RWPE2 (cell line): ENCODE results near the gene PXMP4.
"Not testable (repeated sequence)": the region's sequence is repeated elsewhere in the genome, so short reads cannot be mapped to it uniquely, and the experiment has no call there.

ENCODE experiments used
- ATAC-seq: fragments of 200-7000 bp; cut with Tn5 transposase; 3 replicates; pipeline ENCODE4 v1.9.1; 2021; ENCODE audit warnings: low read depth
- DNase-seq: peaks from one replicate; pipeline ENCODE4 v3.0.0-alpha.2; 2020; ENCODE audit warnings: low spot score
- H3K27ac ChIP-seq: fragments of 450-650 bp; 2 replicates; pipeline ENCODE4 v1.5.1; 2017; ENCODE audit warnings: mild to moderate bottlenecking; ENCODE audit not compliant: poor library complexity, severe bottlenecking
- H3K27me3 ChIP-seq: fragments of 250-450 bp; sonication (Bioruptor Pico); 2 replicates; pipeline ENCODE4 v1.5.1; 2021; ENCODE audit warnings: mild to moderate bottlenecking, moderate library complexity; ENCODE audit not compliant: insufficient read depth, poor library complexity, severe bottlenecking
- H3K36me3 ChIP-seq: fragments of 250-450 bp; sonication (Bioruptor Pico); 2 replicates; pipeline ENCODE4 v1.5.1; 2020; ENCODE audit warnings: low read depth, mild to moderate bottlenecking, moderate library complexity
- H3K4me1 ChIP-seq: fragments of 250-450 bp; sonication (Bioruptor Pico); 2 replicates; pipeline ENCODE4 v1.5.1; 2021; ENCODE audit warnings: mild to moderate bottlenecking, moderate library complexity; ENCODE audit not compliant: insufficient read depth, poor library complexity, severe bottlenecking
- H3K4me3 ChIP-seq: fragments of 250-450 bp; sonication (Bioruptor Pico); 2 replicates; pipeline ENCODE4 v1.5.1; 2021; ENCODE audit warnings: mild to moderate bottlenecking, moderate library complexity; ENCODE audit not compliant: severe bottlenecking
- H3K9me3 ChIP-seq: fragments of 250-450 bp; sonication (Bioruptor Pico); 2 replicates; pipeline ENCODE4 v1.5.1; 2021; ENCODE audit warnings: mild to moderate bottlenecking, moderate library complexity; ENCODE audit not compliant: severe bottlenecking
- TF ChIP-seq, protein P1 (sequence below): fragments of 450-650 bp; IDR thresholded peaks from one replicate; pipeline ENCODE4 v1.5.1; 2017; ENCODE audit warnings: mild to moderate bottlenecking, moderate library complexity; ENCODE audit not compliant: poor library complexity, severe bottlenecking

Gene PXMP4

DNA sequence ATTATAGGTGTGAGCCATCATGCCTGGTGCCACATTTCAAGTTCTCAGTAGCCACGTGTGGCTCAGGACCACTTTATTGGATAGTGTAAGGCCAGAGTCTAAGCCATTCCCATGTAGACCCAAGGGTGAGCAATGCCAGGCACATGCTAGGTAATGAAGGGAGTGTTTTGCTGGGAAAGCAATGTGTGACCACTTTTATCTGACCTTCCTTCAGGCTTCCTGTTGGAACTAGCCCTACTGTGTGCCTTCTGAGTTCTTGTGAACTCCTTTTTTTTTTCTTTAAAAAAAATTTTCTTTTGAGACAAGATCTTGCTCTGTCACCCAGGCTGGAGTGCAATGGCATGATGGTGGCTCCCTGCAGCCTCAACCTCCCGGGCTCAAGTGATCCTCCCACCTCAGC lies 45.0 kb upstream of the PXMP4 start:
- TF ChIP-seq, protein P1, sequence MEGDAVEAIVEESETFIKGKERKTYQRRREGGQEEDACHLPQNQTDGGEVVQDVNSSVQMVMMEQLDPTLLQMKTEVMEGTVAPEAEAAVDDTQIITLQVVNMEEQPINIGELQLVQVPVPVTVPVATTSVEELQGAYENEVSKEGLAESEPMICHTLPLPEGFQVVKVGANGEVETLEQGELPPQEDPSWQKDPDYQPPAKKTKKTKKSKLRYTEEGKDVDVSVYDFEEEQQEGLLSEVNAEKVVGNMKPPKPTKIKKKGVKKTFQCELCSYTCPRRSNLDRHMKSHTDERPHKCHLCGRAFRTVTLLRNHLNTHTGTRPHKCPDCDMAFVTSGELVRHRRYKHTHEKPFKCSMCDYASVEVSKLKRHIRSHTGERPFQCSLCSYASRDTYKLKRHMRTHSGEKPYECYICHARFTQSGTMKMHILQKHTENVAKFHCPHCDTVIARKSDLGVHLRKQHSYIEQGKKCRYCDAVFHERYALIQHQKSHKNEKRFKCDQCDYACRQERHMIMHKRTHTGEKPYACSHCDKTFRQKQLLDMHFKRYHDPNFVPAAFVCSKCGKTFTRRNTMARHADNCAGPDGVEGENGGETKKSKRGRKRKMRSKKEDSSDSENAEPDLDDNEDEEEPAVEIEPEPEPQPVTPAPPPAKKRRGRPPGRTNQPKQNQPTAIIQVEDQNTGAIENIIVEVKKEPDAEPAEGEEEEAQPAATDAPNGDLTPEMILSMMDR: no peak
- Histone ChIP-seq H3K9me3 (no peaks in the 10 kb centered on the region), H3K36me3 (no peaks in the 10 kb centered on the region), H3K27me3 (no peaks in the 10 kb centered on the region), H3K4me1 (no peaks in the 10 kb centered on the region), H3K27ac (no peak overlapping the region), H3K4me3 (no peak overlapping the region)
- ATAC-seq: no peak
- no peak for DNase-seq

DNA sequence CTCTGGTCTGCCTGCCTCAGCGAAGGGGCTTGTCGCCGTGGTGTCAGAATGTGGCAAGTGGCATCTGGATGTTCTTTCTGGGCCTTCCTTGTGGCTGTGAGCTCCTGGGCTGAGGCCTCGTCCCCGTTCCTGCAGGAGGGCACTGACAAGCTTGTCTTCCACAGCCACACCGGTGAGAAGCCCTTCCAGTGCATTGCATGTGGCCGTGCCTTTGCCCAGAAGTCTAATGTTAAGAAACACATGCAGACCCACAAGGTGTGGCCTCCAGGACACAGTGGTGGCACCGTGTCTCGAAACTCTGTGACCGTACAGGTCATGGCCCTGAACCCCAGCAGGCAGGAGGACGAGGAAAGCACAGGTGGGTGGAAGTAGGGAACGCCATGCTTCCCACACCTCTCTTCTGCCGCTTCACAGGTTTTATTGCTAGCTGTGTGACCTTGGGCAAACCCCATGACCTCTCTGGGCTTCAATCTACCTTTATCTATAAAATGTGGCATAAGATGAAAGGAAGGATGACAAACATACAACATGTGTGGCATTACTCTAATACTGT lies 41.7 kb upstream of the PXMP4 start:
- Histone ChIP-seq H3K27ac (no peak overlapping the region), H3K4me1 (no peaks in the 10 kb centered on the region), H3K36me3 (no peaks in the 10 kb centered on the region), H3K27me3 (no peaks in the 10 kb centered on the region), H3K4me3 (no peak overlapping the region), H3K9me3 (no peaks in the 10 kb centered on the region)
- TF ChIP-seq, protein P1: no peak
- peak; percentile 76 for DNase-seq
- ATAC-seq: no peak

DNA sequence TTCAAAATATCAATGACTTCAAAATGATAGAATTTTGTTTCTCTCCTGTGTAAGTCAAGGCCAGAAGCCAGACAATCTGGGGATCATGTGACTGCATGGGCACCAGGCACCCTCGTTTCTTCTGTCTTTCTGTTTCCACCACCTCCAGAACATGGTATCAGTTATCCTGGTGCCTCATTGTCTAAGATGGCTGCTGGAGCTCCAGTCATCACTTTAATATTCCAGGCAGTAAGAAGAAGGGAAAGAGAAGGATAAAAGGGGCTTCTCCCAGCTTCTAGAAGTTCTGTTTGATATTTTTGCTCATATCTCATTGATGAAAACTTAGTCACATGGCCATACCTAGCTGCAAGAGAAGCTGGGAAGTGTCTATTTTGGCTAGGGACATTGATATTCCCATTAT lies 37.3 kb upstream of the PXMP4 start:
- Histone ChIP-seq H3K4me3 (no peak overlapping the region), H3K36me3 (peaks cover 8% of the 10 kb centered on the region; the same call in 1 of the 2 replicates), H3K4me1 (no peaks in the 10 kb centered on the region), H3K9me3 (no peaks in the 10 kb centered on the region), H3K27me3 (no peaks in the 10 kb centered on the region), H3K27ac (no peak overlapping the region)
- TF ChIP-seq, protein P1: no peak
- DNase-seq: no peak
- no peak for ATAC-seq

DNA sequence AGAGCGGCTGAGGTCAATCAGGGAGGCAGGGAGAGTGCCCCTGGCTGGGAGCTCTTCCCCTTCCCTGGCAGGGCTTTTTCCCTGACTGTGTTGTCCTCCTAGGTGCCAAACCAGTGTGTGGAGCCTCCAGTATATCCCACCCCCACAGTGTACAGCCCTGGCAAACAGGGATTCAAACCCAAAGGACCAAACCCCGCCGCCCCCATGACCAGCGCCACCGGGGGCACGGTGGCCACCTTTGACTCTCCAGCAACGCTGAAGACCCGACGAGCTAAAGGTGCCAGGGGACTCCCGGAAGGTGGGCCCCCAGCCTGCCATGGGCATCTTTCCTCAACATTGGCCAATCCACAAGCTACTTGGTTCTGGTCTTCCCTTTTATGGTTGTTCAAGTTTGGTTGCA lies 36.9 kb upstream of the PXMP4 start:
- H3K9me3 ChIP-seq: no peaks in the 10 kb centered on the region
- ATAC-seq (no peak), DNase-seq (no peak)
- H3K4me3 ChIP-seq: no peak overlapping the region
- no peaks in the 10 kb centered on the region for H3K4me1 ChIP-seq
- peaks cover 8% of the 10 kb centered on the region; the same call in 1 of the 2 replicates for H3K36me3 ChIP-seq
- no peak overlapping the region for H3K27ac ChIP-seq
- TF ChIP-seq, protein P1: no peak
- H3K27me3 ChIP-seq: no peaks in the 10 kb centered on the region

DNA sequence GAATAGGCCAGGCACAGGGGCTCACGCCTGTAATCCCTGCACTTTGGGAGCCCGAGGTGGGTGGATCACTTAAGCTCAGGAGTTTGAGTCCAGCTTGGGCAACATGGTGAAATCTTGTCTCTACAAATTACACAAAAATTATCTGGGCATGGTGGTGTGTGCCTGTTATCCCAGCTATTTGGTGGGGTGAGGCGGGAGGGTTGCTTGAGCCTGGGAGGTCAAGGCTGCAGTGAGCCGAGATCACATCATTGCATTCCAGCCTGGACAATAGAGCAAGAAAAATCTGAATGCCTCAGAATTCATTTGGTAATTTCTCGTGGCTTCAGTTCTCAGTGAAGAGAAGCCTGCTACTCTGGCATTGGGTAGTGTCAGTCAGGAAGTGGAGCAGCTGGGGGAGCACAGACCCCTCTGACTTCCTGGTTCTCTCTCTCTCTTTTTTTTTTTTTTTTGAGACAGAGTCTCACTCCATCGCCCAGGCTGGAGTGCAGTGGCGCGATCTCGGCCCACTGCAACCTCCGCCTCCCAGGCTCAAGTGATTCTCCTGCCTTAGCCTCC lies 35.9 kb upstream of the PXMP4 start:
- not testable (repeated sequence) for H3K4me3 ChIP-seq, ATAC-seq, DNase-seq, H3K27ac ChIP-seq, H3K9me3 ChIP-seq, H3K27me3 ChIP-seq, H3K4me1 ChIP-seq, H3K36me3 ChIP-seq
